Measurements from ENCODE around the gene ZFTA. TPM values are rescaled to one million over a fixed set of nuclear protein-coding genes. Genes with fewer than 3 reads are reported as not detected.
A peak's percentile ranks its signal among the peaks of the same experiment; 100 is the strongest.

ZFTA gene
- total RNA-seq, 1 experiment from 2014 or later, result 30.8 TPM

DNA sequence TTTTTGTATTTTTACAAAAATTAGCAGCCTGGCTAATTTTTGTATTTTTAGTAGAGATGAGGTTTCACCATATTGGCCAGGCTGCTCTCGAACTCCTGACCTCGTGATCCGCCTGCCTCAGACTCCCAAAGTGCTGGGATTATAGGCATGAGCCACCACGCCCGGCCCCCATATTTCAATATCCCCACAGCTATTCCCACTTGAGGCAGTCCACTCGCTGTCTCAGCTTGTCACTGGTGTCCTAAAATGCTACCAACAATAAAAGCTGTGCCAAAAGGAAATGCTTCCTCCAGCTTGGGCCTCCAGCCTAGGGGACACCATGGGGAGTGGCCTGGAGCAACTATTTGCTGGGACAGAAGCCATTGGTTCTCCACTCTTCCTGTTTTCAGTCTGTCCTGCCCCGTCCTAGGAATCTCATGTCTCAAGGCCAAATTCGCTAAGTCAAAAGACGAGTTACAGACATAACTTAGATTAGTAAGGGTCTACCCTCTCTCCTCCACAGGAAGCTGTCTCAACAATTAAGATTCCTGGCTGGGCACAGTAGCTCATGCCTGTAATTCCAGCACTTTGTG, 37.4 kb upstream of the ZFTA start:
- ChIA-PET CTCF (no interaction called here), POLR2A (no interaction called here)
- no peaks in the 10 kb centered on the region for H3K36me3 ChIP-seq (ENCODE audit: control insufficient read depth, insufficient read depth, low read length)
- intact Hi-C loops (cut with micrococcal nuclease; ENCODE audit: unreplicated experiment), result no loop called here
- H3K4me3 Mint-ChIP-seq (ENCODE audit: unreplicated experiment), result no peak overlapping the region
- no peaks in the 10 kb centered on the region for H3K27me3 ChIP-seq (replicated peaks; ENCODE audit: control insufficient read depth, insufficient read depth, low read length)
- no peaks in the 10 kb centered on the region for H3K9me3 Mint-ChIP-seq (ENCODE audit: unreplicated experiment)
- no peaks in the 10 kb centered on the region for H3K9me3 ChIP-seq
- peaks cover 5% of the 10 kb centered on the region for H3K4me1 Mint-ChIP-seq (ENCODE audit: low read depth, unreplicated experiment)
- DNase-seq, result no peak
- TF ChIP-seq, protein P1, sequence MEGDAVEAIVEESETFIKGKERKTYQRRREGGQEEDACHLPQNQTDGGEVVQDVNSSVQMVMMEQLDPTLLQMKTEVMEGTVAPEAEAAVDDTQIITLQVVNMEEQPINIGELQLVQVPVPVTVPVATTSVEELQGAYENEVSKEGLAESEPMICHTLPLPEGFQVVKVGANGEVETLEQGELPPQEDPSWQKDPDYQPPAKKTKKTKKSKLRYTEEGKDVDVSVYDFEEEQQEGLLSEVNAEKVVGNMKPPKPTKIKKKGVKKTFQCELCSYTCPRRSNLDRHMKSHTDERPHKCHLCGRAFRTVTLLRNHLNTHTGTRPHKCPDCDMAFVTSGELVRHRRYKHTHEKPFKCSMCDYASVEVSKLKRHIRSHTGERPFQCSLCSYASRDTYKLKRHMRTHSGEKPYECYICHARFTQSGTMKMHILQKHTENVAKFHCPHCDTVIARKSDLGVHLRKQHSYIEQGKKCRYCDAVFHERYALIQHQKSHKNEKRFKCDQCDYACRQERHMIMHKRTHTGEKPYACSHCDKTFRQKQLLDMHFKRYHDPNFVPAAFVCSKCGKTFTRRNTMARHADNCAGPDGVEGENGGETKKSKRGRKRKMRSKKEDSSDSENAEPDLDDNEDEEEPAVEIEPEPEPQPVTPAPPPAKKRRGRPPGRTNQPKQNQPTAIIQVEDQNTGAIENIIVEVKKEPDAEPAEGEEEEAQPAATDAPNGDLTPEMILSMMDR (IDR thresholded peaks at IDR 0.05; ENCODE audit: insufficient read depth in 1 of 2, low read depth in 1 of 2, low read length in 1 of 2, severe bottlenecking in 1 of 2, unreplicated experiment in 1 of 2), result no peak
- H3K4me1 ChIP-seq, result peaks cover 7% of the 10 kb centered on the region; the same call in 1 of the 2 replicates
- no TSS peak for BruUV-seq (replicated peaks)
- no peaks in the 10 kb centered on the region for H3K36me3 Mint-ChIP-seq (ENCODE audit: insufficient read depth, unreplicated experiment)
- no peaks in the 10 kb centered on the region for H3K27me3 Mint-ChIP-seq (ENCODE audit: insufficient read depth, unreplicated experiment)
- no peak overlapping the region for H3K4me3 ChIP-seq (ENCODE audit: low read depth, low read length)
- H3K27ac Mint-ChIP-seq (ENCODE audit: unreplicated experiment), result no peak overlapping the region

DNA sequence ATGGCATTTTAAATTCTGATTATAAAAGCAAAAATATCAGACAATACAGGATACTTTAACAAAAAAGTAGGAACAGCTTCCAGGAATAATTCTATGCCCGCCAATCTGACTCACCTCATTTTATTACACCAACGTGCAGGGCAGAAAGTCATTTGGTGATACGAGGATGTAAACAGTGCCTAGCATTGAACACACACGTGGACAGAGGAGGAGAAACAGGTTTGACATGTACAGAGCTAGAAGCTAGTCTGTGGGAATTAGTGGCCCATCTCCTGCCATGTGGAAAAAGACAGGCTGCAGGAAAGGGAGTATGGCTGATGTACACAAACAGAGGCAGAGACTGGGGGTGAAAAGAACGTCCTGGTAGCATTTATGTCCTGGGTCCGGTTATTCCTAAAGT, 35.7 kb upstream of the ZFTA start:
- Histone ChIP-seq H3K4me3 (ENCODE audit: low read depth, low read length) (no peak overlapping the region), H3K36me3 (ENCODE audit: control insufficient read depth, insufficient read depth, low read length) (no peaks in the 10 kb centered on the region), H3K4me1 (peaks cover 7% of the 10 kb centered on the region; the same call in 1 of the 2 replicates), H3K9me3 (no peaks in the 10 kb centered on the region), H3K27me3 (replicated peaks; ENCODE audit: control insufficient read depth, insufficient read depth, low read length) (no peaks in the 10 kb centered on the region)
- no peaks in the 10 kb centered on the region for H3K9me3 Mint-ChIP-seq (ENCODE audit: unreplicated experiment)
- no peak overlapping the region for H3K27ac Mint-ChIP-seq (ENCODE audit: unreplicated experiment)
- H3K4me3 Mint-ChIP-seq (ENCODE audit: unreplicated experiment), result no peak overlapping the region
- POLR2A ChIA-PET, result no interaction called here
- no peak for DNase-seq
- H3K36me3 Mint-ChIP-seq (ENCODE audit: insufficient read depth, unreplicated experiment), result no peaks in the 10 kb centered on the region
- no peaks in the 10 kb centered on the region for H3K27me3 Mint-ChIP-seq (ENCODE audit: insufficient read depth, unreplicated experiment)
- TF ChIP-seq, protein P1 (IDR thresholded peaks at IDR 0.05; ENCODE audit: insufficient read depth in 1 of 2, low read depth in 1 of 2, low read length in 1 of 2, severe bottlenecking in 1 of 2, unreplicated experiment in 1 of 2), result no peak
- CTCF ChIA-PET, result no interaction called here
- peaks cover 5% of the 10 kb centered on the region for H3K4me1 Mint-ChIP-seq (ENCODE audit: low read depth, unreplicated experiment)
- no TSS peak for BruUV-seq (replicated peaks)
- intact Hi-C loops (cut with micrococcal nuclease; ENCODE audit: unreplicated experiment), result no loop called here

DNA sequence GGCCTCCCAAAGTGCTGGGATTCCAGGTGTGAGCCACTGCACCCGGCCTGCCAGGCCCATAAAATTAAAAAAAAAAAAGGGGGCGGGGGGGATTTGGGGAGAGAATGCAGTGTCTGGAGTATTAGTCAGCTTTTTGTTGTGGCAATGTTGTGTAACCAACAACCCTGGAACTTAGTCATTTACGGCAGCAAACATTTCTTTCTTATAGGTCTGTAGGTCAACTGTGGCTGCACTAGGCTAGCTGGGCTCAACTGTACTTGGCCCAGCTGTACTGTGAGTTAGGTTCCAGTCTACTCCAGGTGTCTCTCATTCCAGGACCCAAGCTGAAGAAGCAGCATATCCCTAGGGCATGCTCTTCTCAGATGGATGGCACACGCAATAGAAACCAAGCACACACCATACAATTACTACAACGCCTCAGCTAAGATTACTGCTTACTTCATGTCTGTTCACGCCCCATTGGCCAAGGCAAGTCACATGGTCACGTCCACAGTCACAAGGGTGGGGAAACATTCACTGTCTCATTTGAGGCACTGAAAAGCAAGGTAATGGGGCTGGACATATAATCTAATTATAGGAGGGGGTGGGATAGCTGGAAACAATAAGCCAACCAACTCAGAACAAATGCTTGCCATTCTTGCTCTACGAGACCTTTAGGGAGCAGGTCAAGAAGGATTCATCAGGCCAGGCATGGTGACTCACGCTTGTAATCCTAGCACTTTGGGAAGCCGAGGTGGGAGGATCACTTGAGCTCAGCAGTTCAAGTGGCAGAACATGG, 34.3 kb upstream of the ZFTA start:
- Histone ChIP-seq H3K36me3 (ENCODE audit: control insufficient read depth, insufficient read depth, low read length) (no peaks in the 10 kb centered on the region), H3K9me3 (no peaks in the 10 kb centered on the region), H3K4me3 (ENCODE audit: low read depth, low read length) (no peak overlapping the region), H3K4me1 (peaks cover 7% of the 10 kb centered on the region; the same call in 1 of the 2 replicates), H3K27me3 (replicated peaks; ENCODE audit: control insufficient read depth, insufficient read depth, low read length) (no peaks in the 10 kb centered on the region)
- Mint-ChIP-seq H3K9me3 (ENCODE audit: unreplicated experiment) (no peaks in the 10 kb centered on the region), H3K27ac (ENCODE audit: unreplicated experiment) (peak overlapping the region; percentile 65), H3K36me3 (ENCODE audit: insufficient read depth, unreplicated experiment) (no peaks in the 10 kb centered on the region), H3K4me3 (ENCODE audit: unreplicated experiment) (no peak overlapping the region), H3K4me1 (ENCODE audit: low read depth, unreplicated experiment) (peaks cover 5% of the 10 kb centered on the region), H3K27me3 (ENCODE audit: insufficient read depth, unreplicated experiment) (no peaks in the 10 kb centered on the region)
- ChIA-PET CTCF (interaction anchor here (0.9 to 1.2 kb wide), 2 partner anchors 24 to 34 kb away, joined by 3 to 5 read pairs; no protein-coding TSS in a partner anchor), POLR2A (no interaction called here)
- no TSS peak for BruUV-seq (replicated peaks)
- intact Hi-C loops (cut with micrococcal nuclease; ENCODE audit: unreplicated experiment), result no loop called here
- TF ChIP-seq, protein P1 (IDR thresholded peaks at IDR 0.05; ENCODE audit: insufficient read depth in 1 of 2, low read depth in 1 of 2, low read length in 1 of 2, severe bottlenecking in 1 of 2, unreplicated experiment in 1 of 2), result no peak
- DNase-seq, result peak; percentile 43 to 61

Data from Caco-2 (cell line).